NCI-H1694 treated with DMSO at 0.1 percent for 48 hours (cell line): Measurements from ENCODE around the gene CATSPERD.
"Not testable (repeated sequence)": the region's sequence is repeated elsewhere in the genome, so short reads cannot be mapped to it uniquely, and the experiment has no call there.

ENCODE experiments used
- DNase-seq: peaks from one replicate; lab custom pipeline; 2025; lab: John Stamatoyannopoulos, UW

CATSPERD gene

DNA sequence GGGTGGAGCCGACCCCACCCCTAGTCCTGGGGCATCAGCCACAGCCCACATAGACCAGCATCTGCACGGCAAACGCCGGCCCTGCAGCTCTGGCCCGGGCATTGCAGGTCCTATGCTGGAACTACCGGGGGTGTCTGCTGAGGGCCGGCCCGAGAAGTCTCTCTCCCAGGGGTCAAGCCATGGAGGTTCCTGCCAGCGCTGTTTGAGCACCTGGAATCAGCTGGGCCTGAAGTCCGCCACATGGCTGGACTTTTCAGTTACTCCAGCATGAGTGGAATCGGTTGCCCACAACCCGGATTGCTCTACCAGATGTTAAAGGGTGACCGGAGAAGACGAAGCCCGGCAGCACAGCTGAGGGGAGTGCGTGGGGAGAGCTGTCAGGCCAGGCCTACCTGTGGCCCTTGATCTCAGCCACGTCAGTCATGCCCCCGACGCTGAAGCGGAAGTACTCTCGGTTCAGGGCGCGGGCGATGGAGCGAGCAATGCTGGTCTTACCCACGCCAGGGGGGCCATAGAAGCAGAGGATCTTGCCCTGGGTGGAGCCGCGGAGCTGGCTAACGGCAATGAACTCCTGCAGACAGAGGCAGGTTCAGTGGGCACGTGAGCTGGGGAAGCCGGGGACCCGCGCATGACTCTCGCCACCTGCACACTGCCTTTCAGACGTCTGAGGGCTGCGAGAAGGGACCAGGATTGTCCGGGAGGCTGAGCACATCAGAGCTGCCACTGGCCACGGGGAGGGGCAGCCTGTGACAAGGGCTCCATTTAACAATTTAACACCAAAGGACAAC lies 21.6 kb upstream of the CATSPERD start:
- DNase-seq = no peak

DNA sequence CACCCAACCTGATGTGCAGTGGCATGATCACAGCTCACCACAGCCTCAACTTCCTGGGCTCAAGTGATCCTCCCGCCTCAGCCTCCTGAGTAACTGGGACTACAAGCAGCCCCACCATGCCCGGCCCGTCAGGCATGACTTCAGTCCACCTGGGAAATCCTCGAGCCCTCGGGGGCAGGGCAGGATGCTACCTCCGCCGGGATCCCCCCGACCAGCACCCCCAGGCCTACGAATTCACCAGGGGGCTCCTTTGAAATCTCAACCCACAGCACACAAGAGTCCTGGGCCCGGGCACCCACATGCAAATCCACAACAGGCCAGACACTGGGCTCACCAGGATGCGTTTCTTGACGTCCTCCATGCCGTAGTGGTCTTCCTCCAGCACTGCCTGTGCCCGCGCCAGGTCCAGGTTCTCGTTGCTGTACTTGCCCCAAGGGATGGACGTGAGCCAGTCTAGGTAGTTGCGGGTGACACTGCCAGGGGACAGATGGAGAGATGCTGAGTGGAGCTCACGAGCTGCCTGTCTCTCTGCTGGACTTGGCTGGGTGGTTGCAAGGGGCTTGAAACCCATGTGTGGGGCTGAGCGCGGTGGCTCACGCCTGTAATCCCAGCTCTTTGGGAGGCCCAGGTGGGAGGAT lies 19.9 kb upstream of the CATSPERD start:
- DNase-seq = no peak

DNA sequence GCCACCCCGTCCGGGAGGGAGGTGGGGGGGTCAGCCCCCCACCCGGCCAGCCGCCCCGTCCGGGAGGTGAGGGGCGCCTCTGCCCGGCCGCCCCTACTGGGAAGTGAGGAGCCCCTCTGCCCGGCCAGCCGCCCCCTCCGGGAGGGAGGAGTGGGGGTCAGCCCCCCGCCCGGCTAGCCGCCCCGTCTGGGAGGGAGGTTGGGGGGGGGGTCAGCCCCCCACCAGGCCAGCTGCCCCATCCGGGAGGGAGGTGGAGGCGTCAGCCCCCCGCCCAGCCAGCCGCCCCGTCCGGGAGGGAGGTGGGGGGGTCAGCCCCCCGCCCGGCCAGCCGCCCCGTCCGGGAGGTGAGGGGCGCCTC lies 18.4 kb upstream of the CATSPERD start:
- not testable (repeated sequence) for DNase-seq

DNA sequence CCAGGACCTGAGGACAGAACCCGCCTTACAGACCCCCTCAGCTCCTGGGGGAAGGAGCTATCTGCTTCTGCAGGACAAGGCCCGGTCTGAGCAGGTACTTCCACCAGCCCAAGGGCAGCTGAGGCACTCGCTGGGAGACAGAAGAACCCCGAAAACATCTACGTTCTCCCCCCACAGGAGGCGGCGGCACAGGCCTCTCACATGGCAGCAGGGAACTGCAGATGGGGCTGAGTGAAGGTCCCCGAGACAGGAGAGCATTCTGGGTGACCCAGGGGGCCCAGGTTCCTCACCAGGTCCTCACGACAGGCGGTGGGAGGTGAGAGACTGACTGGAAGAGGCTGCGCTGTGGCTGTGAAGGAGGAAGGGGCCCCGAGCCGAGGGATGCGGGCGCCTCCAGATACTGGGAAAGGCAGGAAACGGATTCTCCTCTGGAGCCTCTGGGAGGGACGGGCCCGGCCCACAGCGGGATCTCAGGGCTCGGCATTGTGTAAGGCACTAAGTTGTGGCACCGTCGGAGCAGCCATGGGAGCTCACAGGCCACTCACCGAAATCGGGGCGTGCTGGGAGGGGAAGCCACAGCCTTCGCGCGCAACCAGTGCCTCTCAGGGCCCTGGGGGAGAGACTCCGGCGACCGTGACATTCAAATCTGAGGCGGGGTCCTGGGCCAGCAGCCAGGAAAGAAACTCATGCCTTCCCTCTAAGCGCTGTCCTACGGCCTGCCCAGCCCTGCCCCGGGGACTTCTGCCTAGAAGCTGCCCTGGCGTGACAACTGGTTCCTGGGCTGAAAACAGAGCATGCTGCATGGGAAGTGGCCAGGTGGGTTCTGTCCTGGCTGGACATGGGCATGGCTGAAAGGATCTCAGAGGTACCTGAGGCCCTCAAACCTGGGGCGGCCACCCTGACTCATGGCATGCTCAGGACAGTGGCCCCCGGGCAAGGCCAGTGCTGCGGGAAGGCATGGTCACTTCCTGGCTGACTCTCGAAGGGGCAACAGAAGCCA lies 16.3 kb upstream of the CATSPERD start:
- no peak for DNase-seq

DNA sequence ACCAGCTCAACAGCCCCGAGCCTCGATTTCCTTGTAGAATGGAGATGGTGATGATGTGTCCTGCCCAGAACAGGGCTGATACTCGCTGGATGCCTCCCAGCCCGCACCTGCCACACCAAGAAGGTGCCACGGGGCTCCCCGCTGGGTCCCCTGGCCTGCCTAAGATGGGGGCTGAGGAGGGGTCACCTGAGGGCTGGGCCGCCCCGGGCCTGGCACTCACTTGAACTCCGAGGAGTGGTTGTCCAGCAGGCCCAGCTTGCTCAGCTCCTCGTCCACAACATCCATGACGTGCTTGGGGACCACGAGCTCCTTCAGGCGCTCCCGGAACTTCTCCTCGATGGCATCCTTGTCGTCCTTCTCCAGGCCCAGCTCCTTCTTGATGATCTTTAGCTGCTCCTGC lies 14.9 kb upstream of the CATSPERD start:
- no peak for DNase-seq

DNA sequence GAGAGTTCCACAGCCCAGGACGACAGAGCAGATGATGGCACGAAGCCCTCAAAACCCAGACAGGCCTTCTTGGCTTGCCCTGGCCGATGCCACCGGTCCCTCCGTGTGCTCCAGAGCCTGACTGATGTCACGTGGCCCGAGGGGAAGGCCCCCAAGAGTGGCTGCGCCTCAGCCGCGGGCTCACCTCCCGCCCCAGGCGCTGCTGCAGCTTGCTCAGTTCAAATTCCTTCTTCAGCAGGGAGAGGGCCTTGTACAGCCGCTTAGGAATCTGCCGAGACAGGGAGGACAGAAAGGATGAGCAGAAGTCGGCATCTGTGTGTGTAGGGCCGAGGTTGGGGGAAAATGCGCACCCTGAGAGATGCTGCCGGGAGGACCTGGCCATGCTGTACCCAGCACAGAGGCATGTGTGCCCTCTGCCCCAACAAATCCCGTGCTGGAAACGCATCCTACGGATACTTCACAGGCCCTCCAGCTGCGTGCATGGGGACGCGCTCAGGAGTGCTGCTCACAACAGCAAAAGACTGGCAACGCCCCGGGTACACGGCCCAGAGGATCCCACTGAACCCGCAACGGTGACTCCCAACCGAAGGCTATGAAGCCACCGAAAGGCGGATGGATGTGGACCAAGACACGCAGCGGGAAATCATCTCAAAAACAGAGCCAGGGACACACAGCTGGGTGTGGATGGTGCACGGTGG lies 13.4 kb upstream of the CATSPERD start:
- no peak for DNase-seq

DNA sequence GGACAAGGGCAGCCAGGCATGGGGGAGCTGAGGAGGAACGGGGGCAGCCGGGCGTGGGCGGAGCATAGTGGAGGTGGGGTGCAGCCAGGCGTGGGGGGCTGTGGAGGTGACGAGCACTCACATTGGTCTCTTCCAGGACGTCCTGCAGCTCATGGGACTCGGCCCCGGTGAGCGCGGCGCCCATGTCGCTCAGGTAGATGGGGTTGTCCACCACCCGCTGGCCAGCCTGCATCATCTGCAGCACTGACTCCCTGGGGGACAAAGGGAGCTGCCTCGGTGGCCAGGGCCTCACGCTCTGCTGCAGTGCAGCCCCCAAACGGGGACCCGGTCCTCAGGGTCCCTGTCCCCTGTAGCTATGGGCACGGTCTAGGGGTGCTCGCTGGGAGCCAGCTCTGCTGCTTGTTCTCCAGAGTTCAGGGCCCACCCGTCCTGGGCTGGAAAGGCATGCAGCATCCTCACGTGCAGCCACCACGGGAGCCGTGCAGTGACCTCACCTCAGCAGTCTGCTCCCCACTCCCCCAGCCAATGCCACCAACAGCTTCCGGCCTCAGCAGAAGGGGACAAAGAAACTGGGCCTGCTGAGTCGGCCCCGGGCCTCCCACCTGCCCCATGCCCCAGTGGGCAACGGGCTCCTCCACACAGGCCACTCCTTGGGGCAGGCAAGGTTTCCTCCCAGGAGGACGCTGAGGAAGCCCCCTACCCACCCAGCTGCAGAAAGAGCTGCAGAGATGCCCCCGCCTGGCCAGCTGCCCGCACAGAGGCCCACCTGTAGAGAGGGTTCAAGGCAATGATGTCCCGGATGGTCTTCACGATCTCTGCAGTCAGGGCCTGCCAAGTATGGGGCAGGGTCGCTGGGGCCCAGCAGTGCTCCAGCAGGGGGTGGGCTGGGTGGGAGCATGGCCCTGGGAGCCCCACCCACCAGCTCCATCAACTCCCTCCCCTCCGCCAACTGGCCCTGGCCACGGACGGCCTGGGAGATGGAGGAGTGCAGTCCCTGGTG lies 12.6 kb upstream of the CATSPERD start:
- DNase-seq = no peak

DNA sequence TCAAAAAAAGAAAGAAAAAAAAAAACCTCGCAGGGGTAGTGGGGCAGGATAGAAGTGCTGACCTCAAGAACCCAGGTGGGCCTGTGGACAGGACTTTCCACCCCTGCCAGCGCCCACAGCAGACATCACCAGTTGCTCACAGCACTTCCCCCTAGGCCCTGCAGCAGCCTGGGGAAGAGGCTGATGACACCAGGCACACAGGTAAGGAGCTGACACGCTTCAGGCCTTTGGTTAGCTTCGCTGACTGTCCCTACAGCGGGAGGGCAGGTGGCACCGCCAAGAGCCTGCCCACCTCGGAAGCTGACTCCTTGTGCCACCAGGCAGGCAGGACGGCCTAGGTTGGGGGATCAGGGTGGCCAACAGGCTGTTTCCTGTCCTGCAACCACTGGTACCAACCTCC lies 9.4 kb upstream of the CATSPERD start:
- DNase-seq = no peak

DNA sequence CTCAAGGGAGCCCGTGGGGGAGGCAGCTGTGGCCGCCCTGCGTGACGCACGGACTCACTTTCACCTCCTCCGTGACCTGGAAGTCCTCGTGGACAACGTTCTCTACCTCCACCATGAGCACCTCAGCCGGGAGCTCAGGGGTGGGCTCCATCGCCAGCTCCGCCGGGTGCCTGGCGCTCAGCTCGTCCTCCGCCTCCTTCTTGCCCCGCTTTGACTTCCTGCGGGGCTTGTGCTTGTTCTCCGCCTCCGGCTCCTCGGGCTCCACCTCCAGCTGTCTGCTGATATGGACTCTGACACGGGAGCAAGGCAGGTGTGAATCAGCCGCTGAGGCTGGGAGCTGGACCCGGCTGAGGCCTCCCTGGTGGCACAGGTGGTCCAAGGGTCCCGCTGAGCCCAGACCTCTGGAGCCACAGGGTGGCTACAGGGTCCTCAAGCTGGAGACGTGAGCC lies 8.7 kb upstream of the CATSPERD start:
- no peak for DNase-seq

DNA sequence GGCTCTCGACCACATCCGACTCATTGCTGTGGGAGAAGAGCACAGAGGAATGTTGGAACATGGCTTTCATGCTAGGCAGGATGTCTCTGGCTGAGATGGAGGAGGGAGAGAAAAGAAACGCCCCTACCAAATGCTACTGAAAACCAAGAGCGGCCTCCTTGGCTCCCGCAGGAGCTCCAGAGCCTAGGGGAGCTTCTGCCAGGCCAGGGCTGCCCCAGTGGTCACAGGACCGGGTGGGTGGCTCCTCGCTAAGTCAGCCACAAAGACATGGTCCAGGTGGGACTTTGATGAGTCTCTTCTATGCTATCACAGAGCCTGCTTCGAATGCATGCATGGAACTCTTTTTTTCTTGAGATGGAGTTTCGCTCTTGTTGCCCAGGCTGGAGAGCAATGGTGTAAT lies 7.2 kb upstream of the CATSPERD start:
- no peak for DNase-seq

DNA sequence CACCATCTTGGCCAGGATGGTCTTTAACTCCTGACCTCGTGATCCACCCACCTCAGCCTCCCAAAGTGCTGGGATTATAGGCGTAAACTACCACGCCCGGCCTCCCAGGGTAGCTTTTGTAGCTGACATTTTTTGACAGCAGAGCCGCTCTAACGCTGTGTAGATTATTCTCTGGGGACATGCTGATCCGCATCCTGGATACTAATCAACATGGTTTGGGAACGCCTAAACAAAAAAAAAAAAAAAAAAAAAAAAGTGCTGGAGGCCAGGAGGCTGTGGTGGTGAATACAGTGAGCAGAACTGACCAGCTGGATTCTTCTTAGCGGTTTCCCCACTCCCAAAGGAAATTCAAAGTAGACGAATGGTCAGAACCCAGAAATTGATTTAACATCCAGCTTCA lies 5.6 kb upstream of the CATSPERD start:
- DNase-seq = no peak

DNA sequence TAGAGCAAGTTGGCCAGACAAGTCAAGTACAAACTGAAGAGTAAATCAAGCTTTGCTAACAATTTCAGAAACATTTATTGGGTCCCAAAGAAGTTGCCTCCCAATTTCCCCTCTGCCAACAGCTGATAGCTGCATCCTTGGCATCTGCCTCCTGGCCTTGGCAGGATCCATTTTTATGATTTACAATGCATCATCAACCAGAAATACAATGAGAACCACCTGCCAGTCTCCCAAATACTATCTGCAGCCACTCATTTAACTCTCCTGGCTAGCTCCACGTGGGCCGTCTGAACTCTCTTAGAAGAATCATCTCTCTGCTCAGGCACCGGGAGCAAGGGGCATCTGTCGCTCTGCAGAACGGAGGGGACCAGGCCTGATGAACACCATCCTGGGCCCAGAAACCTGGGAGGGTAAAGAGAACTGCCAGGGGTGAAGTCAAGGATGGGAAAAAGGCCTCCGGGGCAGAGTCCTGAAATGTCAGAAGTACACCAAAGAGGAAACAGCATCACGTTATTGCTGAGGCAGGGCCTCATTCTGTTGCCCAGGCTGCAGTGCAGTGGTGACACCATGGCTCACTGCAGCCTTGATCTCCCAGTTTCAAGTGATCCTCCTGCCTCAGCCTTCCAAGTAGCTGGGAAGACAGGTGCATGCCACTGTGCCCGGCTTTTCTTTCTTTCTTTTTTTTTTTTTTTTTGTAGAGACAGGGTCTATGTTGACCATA lies 3.1 kb upstream of the CATSPERD start:
- DNase-seq = no peak

DNA sequence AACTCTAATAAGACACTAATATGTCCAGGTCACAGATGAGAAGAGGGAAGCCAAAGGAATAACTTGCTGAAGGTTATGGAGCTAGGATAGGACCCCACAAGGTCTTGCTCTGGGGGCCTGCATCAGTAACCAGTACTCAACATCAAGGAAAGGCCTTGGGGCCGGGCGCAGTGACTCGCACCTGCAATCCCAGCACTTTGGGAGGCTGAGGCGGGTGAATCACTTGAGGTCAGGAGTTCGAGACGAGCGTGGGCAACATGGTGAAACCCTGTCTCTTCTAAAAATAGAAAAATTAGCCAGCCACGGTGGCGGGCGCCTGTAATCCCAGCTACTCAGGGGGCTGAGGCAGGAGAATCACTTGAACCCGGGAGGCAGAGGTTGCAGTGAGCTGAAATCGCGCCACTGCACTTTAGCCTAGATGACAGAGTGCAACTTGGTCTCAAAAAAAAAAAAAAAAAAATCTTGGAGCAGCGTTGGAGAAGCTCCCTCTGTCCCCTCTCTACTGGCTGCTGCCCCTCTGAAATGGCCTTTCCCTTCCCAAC lies 2.3 kb upstream of the CATSPERD start:
- no peak for DNase-seq

DNA sequence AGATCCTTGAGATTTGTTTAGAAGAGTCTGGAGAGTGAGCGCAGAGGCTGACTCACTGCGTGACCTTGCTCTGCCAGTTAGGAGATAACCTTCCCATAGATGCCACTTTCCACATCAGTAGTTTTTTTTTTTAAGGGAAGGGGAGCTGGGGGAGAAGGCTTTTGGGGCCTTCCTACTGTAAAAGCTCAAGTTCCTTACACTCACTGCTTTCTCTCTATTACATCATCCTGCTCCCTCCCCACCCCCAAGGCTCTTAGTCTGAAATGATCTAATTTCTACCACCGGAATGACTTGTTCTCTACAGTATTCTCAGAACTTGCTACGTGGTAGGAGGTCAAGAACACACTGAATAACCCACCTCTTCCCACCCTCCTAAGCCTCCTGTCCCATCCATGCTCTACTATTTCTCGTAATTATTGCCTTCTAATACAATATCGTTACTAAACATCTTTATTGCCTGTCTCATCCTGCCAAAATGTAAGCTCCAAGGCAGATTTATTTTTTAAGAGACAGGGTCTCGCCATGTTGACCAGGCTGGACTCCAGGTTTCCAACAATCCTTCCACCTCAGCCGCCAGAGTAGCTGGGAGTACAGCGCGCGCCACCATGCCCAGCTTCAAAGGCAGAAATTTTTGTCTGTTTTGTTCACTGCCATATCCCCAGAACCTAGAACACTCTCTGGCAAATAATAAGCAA lies 1.7 kb upstream of the CATSPERD start:
- DNase-seq = no peak

DNA sequence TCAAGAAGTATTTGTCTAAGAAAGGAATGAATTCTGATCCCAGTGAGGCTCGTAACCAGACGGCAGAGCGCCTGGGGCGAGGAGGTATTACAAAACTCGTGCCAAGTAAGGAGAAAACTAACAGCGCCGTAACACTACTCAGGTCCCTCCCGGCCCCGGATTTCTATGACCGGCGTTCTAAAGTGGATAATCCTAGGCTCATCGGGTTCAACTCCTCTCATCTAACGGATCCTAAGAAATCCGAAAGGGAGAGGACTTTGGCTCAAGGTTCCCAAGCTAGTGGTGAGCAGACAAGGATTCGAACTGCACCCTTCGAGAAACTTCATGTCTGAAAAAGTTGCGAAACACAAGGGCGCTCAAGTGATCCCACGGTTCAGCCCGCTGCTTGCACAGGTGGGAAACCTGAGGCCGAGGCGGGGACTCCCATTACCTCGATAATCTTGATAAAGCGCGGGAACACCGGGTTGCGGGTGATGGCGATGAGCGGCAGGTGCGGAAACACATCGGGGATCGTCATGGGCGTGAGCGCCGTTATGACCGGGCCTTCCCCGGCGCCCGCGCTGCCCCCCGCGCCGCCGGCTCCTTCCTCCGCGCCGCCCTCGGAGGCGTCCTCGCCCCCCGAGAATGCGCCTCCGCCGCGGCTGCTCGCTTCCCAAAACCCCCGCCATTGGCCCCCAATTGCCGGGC lies 1.0 kb upstream of the CATSPERD start:
- no peak for DNase-seq

DNA sequence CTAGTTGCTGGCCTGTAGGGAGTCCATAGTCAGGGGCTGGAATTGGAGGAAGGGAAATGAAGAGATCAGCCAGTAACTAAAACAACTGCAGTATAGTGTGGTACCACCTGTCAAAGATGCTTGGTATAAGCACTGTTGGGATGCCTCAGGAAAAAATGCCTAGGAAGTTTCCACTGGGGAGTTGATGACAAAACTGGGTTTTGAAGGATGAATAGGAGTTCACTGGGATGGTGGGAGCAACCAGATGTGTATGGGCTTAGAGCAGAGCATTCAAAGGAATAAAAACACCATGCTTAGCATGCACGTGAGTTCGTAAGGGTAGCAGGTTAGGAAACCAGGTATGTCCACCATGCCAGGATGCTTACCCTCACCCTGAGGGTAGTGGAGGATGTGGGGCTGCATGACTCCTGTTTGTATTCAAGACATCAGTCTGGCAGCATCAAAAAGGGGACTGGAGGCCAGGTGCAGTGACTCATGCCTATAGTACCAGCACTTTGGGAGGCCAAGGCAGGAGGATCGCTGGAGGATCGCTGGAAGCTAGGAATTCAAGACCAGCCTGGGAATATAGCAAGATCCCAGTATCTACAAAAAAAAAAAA lies 7.1 kb downstream of the CATSPERD start:
- no peak for DNase-seq

DNA sequence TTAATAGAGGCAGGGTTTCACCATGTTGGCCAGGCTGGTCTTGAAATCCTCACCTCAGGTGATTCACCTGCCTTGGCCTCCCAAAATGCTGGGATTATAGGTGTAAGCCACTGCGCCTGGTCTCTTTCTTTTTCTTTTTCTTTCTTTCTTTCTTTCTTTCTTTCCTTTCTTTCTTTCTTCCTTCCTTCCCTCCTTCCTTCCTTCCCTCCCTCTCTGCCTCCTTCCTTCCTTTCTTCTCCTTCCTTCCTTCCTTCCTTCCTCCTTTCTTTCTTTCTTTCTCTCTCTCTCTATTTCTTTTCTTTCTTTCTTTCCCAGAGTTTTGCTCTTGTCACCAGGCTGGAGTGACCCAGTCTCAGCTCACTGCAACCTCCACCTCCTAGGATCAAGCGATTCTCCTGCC lies 12.7 kb downstream of the CATSPERD start:
- DNase-seq = not testable (repeated sequence)

DNA sequence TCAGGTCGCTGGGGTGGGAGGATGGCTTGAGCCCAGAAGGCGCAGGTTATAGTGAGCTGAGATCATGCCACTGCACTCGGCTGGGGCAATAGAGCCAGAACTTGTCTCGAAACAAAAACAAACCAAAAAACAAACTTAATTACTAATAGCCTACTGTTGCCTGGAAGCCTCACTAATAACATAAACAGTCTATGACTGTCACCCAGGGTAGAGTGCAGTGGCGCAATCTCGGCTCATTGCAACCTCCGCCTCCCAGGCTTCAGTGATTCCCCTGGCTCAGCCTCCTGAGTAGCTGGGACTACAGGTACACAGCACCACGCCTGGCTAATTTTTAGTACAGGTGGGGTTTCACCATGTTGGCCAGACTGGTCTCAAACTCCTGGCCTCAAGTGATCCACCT lies 18.0 kb downstream of the CATSPERD start:
- no peak for DNase-seq
